ENCODE data around the gene DRAP1. TPM values are rescaled to one million over a fixed set of nuclear protein-coding genes. Genes with fewer than 3 reads are reported as not detected.

The DRAP1 gene
- total and polyA plus RNA-seq, 2 donors from 2014 or later = 51.2 to 150 TPM

DNA sequence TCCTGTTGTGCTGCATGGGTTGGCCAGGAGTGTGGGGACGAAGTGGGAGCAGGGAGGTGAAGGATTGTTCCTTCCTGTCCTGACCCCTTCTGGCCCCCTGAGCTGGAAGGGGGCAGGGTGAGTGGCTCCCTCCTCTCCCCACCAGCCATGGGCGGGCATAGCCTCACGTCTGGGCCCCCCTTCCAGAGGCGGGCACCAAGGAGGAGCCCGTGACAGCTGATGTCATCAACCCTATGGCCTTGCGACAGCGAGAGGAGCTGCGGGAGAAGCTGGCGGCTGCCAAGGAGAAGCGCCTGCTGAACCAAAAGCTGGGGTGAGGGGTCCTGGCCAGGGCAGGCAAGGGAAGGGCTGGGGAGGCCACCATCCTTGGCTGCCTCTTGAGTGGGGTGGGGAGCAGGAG lies 45.7 kb downstream of the DRAP1 start:
- Histone ChIP-seq H3K9ac (ENCODE audit: low read length in 3 of 3) (no peak overlapping the region), H3K9me3 (ENCODE audit: control insufficient read depth in 2 of 3, insufficient read depth in 1 of 3, low read length in 3 of 3) (no peaks in the 10 kb centered on the region), H3K36me3 (ENCODE audit: control insufficient read depth in 2 of 3, insufficient read depth in 3 of 3, low read length in 3 of 3) (peaks cover 0 to 31% (median 25%) of the 10 kb centered on the region in 3 donors), H3K27me3 (ENCODE audit: control insufficient read depth, insufficient read depth, low read length) (no peaks in the 10 kb centered on the region), H3K4me3 (ENCODE audit: low read length in 3 of 3) (no peak overlapping the region), H3K27ac (ENCODE audit: low read depth in 2 of 2, low read length in 2 of 2) (no peak overlapping the region), H3K4me1 (ENCODE audit: control insufficient read depth in 2 of 3, insufficient read depth in 2 of 3, low read depth in 1 of 3, low read length in 3 of 3) (peaks cover 3 to 15% (median 10%) of the 10 kb centered on the region in 3 donors)
- DNase-seq (no peak), FAIRE-seq (no peak)
- intact Hi-C loops (cut with DNase I) = no loop called here
- TF ChIP-seq, protein P1, sequence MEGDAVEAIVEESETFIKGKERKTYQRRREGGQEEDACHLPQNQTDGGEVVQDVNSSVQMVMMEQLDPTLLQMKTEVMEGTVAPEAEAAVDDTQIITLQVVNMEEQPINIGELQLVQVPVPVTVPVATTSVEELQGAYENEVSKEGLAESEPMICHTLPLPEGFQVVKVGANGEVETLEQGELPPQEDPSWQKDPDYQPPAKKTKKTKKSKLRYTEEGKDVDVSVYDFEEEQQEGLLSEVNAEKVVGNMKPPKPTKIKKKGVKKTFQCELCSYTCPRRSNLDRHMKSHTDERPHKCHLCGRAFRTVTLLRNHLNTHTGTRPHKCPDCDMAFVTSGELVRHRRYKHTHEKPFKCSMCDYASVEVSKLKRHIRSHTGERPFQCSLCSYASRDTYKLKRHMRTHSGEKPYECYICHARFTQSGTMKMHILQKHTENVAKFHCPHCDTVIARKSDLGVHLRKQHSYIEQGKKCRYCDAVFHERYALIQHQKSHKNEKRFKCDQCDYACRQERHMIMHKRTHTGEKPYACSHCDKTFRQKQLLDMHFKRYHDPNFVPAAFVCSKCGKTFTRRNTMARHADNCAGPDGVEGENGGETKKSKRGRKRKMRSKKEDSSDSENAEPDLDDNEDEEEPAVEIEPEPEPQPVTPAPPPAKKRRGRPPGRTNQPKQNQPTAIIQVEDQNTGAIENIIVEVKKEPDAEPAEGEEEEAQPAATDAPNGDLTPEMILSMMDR (IDR thresholded peaks at IDR 0.05; ENCODE audit: borderline replicate concordance, extremely low read depth, insufficient read depth) = no peak

DNA sequence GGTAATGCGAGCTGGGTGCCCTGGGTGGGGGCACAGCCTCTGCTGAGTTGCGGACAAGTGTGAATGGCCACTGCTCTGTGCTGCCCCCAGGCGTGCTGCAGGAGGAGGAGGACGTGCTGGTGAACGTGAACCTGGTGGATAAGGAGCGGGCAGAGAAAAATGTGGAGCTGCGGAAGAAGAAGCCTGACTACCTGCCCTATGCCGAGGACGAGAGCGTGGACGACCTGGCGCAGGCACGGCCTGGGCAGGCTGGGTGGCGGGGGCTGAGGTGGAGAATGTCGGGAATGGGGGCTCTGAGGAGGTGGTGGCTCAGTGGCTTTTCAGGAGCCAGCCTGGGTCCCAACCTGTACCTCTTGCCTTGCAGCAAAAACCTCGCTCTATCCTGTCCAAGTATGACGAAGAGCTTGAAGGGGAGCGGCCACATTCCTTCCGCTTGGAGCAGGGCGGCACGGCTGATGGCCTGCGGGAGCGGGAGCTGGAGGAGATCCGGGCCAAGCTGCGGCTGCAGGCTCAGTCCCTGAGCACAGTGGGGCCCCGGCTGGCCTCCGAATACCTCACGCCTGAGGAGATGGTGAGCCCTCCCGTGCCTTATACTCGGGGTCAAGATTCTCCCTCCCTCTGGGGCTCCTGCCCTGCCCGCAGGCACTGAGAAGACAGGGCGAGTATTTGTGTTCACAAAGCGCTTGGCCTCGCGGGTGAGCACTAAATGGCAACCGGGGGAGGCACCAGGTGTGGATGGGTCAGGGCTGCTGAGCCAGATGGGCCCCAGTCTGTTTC lies 46.9 kb downstream of the DRAP1 start:
- Histone ChIP-seq H3K36me3 (ENCODE audit: control insufficient read depth in 2 of 3, insufficient read depth in 3 of 3, low read length in 3 of 3) (peaks cover 0 to 34% (median 30%) of the 10 kb centered on the region in 3 donors), H3K9ac (ENCODE audit: low read length in 3 of 3) (no peak overlapping the region), H3K4me1 (ENCODE audit: control insufficient read depth in 2 of 3, insufficient read depth in 2 of 3, low read depth in 1 of 3, low read length in 3 of 3) (peaks cover 3 to 15% (median 10%) of the 10 kb centered on the region in 3 donors), H3K9me3 (ENCODE audit: control insufficient read depth in 2 of 3, insufficient read depth in 1 of 3, low read length in 3 of 3) (no peaks in the 10 kb centered on the region), H3K27me3 (ENCODE audit: control insufficient read depth, insufficient read depth, low read length) (no peaks in the 10 kb centered on the region), H3K27ac (ENCODE audit: low read depth in 2 of 2, low read length in 2 of 2) (no peak overlapping the region), H3K4me3 (ENCODE audit: low read length in 3 of 3) (no peak overlapping the region)
- TF ChIP-seq, protein P1 (IDR thresholded peaks at IDR 0.05; ENCODE audit: borderline replicate concordance, extremely low read depth, insufficient read depth) = no peak
- FAIRE-seq (no peak), DNase-seq (peak in 1 of 5 donors; percentile 45)
- intact Hi-C loops (cut with DNase I) = no loop called here

DNA sequence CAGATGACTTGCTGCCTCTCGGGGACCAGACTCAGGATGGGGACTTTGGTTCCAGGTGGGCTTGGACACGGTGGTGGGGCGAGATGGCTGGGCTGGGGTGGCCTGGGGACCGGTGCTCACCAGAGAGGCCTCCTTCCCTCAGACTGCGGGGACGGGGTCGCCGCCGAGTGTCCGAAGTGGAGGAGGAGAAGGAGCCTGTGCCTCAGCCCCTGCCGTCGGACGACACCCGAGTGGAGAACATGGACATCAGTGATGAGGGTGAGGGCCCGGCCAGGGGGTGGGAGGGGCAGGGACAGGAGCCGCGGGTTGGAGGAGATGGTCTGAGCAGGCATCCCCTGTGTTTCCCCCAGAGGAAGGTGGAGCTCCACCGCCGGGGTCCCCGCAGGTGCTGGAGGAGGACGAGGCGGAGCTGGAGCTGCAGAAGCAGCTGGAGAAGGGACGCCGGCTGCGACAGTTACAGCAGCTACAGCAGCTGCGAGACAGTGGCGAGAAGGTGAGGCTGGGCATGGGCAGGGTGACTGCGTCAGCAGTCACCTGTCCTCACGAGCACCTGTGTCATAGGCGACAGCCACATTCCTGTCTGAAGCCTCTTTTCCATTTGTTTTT lies 48.2 kb downstream of the DRAP1 start:
- Histone ChIP-seq H3K4me1 (ENCODE audit: control insufficient read depth in 2 of 3, insufficient read depth in 2 of 3, low read depth in 1 of 3, low read length in 3 of 3) (peaks cover 3 to 13% (median 10%) of the 10 kb centered on the region in 3 donors), H3K9ac (ENCODE audit: low read length in 3 of 3) (no peak overlapping the region), H3K27me3 (ENCODE audit: control insufficient read depth, insufficient read depth, low read length) (no peaks in the 10 kb centered on the region), H3K27ac (ENCODE audit: low read depth in 2 of 2, low read length in 2 of 2) (no peak overlapping the region), H3K9me3 (ENCODE audit: control insufficient read depth in 2 of 3, insufficient read depth in 1 of 3, low read length in 3 of 3) (no peaks in the 10 kb centered on the region), H3K36me3 (ENCODE audit: control insufficient read depth in 2 of 3, insufficient read depth in 3 of 3, low read length in 3 of 3) (peaks cover 0 to 36% (median 30%) of the 10 kb centered on the region in 3 donors), H3K4me3 (ENCODE audit: low read length in 3 of 3) (no peak overlapping the region)
- DNase-seq (no peak), FAIRE-seq (no peak)
- intact Hi-C loops (cut with DNase I) = no loop called here
- TF ChIP-seq, protein P1 (IDR thresholded peaks at IDR 0.05; ENCODE audit: borderline replicate concordance, extremely low read depth, insufficient read depth) = no peak
